ENCODE data around the gene PLPP4.

The PLPP4 gene

GRCh38 chr10:120486671-120487205, 29.7 kb downstream of the PLPP4 start:
- no peak for ATAC-seq
- TF ChIP-seq ZNF8 (CRISPR knock-in tag; IDR thresholded peaks at IDR 0.05) = no peak
- TF ChIP-seq ZFP30 (CRISPR knock-in tag; IDR thresholded peaks at IDR 0.05) = no peak
- no peak for TF ChIP-seq ZNF565 (CRISPR knock-in tag; conservative IDR thresholded peaks at IDR 0.05; ENCODE audit: low read depth)
- TF ChIP-seq PATZ1 (CRISPR knock-in tag; IDR thresholded peaks at IDR 0.05; ENCODE audit: borderline replicate concordance) = no peak
- TF ChIP-seq SNAI2 (CRISPR knock-in tag; IDR thresholded peaks at IDR 0.05) = no peak
- TF ChIP-seq BACH2 (CRISPR knock-in tag; IDR thresholded peaks at IDR 0.05; ENCODE audit: borderline replicate concordance) = no peak
- TF ChIP-seq ZC3H10 (CRISPR knock-in tag; IDR thresholded peaks at IDR 0.05) = no peak

GRCh38 chr10:120490288-120490687, 33.3 kb downstream of the PLPP4 start:
- TF ChIP-seq ZC3H10 (CRISPR knock-in tag; IDR thresholded peaks at IDR 0.05) (no peak), TCF4 (CRISPR knock-in tag; IDR thresholded peaks at IDR 0.05; ENCODE audit: borderline replicate concordance) (no peak), CSRNP3 (CRISPR knock-in tag; IDR thresholded peaks at IDR 0.05) (no peak), GLIS3 (CRISPR knock-in tag; IDR thresholded peaks at IDR 0.05) (no peak), ZFP3 (CRISPR knock-in tag; IDR thresholded peaks at IDR 0.05) (no peak), RARB (CRISPR knock-in tag; IDR thresholded peaks at IDR 0.05) (no peak), TSHZ2 (CRISPR knock-in tag; IDR thresholded peaks at IDR 0.05) (no peak), ZNF8 (CRISPR knock-in tag; IDR thresholded peaks at IDR 0.05) (no peak)
- ATAC-seq = no peak

GRCh38 chr10:120492346-120492745, 35.3 kb downstream of the PLPP4 start:
- ATAC-seq = no peak
- TF ChIP-seq ZFP3 (CRISPR knock-in tag; IDR thresholded peaks at IDR 0.05) = no peak
- no peak for TF ChIP-seq ESRRG (CRISPR knock-in tag; IDR thresholded peaks at IDR 0.05)
- no peak for TF ChIP-seq CSRNP3 (CRISPR knock-in tag; IDR thresholded peaks at IDR 0.05)
- no peak for TF ChIP-seq ZC3H10 (CRISPR knock-in tag; IDR thresholded peaks at IDR 0.05)
- no peak for TF ChIP-seq TOX (CRISPR knock-in tag; IDR thresholded peaks at IDR 0.05; ENCODE audit: borderline replicate concordance)
- TF ChIP-seq ARNTL (CRISPR knock-in tag; IDR thresholded peaks at IDR 0.05; ENCODE audit: borderline replicate concordance, low read depth) = no peak
- no peak for TF ChIP-seq ISL1 (CRISPR knock-in tag; IDR thresholded peaks at IDR 0.05)

- TF ChIP-seq SNAI2 (CRISPR knock-in tag; IDR thresholded peaks at IDR 0.05) (no peak), PPARA (CRISPR knock-in tag; IDR thresholded peaks at IDR 0.05; ENCODE audit: borderline replicate concordance) (no peak), ZNF565 (CRISPR knock-in tag; conservative IDR thresholded peaks at IDR 0.05; ENCODE audit: low read depth) (no peak), ZFP3 (CRISPR knock-in tag; IDR thresholded peaks at IDR 0.05) (no peak)
- ATAC-seq = no peak
These were observed 36.6 kb downstream of the PLPP4 start for GRCh38 chr10:120493411-120494312.

Data from SK-N-SH treated with all-trans-retinoic acid at 6 μM for 48 hours (cell line).